Kidney tubule cell (primary cell): ENCODE data around the gene LIPA.
A peak's percentile ranks its signal among the peaks of the same experiment; 100 is the strongest.
"Not testable (repeated sequence)": the region's sequence is repeated elsewhere in the genome, so short reads cannot be mapped to it uniquely, and the experiment has no call there.

Source experiments
- DNase-seq: peaks from one replicate; pipeline ENCODE4 v3.0.0-alpha.2; 2018; ENCODE audit warnings: low spot score

LIPA gene

GRCh38 chr10:89207801-89208551, 43.6 kb downstream of the LIPA start:
- peak; percentile 25 for DNase-seq

DNA sequence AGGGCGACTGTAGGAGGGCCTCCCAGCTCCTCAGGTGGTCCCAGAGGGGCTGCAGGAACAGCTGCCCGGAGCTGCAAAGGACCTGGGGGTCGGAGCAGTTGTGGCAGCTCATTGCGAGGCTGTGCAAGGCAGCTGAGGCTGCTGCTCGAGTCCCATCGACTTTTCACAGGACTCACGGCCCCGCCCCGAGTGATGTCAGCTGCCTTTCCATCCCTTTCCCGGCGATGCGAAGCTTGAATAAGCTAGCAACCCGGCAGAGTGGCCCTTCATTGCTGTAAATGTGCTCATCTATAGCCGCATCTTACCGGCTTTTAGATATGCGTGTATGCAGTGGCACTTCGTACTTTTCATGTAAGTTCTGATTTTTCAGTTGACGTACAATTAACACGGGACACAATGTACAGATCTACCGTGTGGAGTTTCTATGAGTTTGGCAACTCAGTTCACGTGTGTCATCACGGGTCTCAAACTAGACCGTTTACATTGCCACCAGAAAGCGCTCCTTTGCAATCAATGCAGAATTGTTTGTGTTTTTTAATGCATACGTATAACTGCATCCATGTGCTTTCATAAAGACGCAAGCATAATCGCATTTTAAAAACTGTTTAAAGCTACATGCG, 44.3 kb downstream of the LIPA start, which contains the start of gene CH25H:
Gene CH25H, minus strand, starts transcription at position 137 of the 620 bp plus-strand sequence. Its CDS starts 25 bp downstream, at position 112.
- DNase-seq = peak; percentile 71

GRCh38 chr10:89206402-89207180, 45.0 kb downstream of the LIPA start:
- DNase-seq = peak; percentile 14

DNA sequence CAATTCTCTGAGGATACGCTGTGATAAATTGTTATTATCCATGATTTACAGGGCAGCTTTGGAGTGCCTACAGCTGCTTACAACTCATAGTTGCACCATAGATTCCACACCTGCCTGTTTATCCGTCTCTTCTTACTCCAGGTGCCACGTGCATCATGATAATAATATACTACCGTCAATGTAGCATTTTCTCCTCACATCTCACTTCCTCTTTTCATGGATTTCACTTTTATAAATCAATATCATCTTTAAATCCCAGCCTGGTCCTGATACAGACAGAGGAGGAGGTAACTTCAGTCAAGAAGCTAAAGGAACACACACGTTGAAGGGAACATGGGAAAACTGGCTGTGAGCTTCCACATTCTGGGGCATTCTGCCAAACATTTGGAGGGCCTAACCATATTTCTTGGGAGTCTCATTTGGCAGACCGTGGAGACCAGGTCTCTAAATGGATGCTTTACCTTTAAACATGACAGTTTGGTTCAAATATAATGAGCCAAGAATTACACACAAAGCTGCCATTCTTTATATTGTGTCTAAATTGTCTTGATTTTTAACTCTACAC, 46.9 kb downstream of the LIPA start:
- no peak for DNase-seq

DNA sequence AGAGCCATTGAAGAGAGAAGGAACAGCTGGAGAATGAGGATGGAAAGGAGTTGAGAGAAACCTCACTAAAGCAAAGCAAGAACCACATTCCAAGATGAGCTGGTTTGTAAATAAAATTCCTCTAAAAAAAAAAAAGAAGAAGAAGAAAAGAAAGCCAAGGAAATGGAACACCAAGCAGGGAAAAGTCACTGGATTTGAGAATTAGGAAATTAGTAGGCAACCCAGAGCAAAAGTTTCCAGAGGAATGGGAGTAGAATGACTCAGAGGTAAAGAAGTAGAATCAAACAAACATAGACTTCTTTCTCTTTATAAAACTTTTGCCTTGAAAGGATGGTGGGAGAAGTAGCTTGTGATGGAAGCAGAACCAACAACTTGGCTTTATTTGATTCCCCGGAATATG, 48.3 kb downstream of the LIPA start:
- no peak for DNase-seq

GRCh38 chr10:89202033-89202425, 49.5 kb downstream of the LIPA start:
- no peak for DNase-seq

GRCh38 chr10:89201345-89202032, 50.1 kb downstream of the LIPA start:
- no peak for DNase-seq

DNA sequence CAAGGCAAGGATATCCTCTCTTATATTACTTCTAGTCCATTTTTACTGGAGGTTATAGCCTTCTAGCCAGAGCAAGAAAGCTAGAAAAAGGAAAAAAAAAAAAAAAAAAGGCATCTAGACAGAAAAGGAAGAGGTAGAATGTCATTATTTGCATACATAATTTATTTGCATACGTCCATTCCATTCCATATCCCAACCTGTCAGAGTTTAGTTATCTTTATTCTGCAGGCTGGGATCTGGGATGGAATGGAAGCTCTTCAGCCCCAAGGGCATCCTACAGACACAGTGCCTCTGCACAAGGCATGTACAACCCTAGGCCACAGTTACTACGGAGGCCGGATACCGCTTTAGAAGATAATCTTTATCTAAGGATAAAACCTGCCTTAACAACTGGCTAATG, 54.1 kb downstream of the LIPA start:
- DNase-seq = no peak

GRCh38 chr10:89191301-89191700, 60.3 kb downstream of the LIPA start:
- DNase-seq = not testable (repeated sequence)

DNA sequence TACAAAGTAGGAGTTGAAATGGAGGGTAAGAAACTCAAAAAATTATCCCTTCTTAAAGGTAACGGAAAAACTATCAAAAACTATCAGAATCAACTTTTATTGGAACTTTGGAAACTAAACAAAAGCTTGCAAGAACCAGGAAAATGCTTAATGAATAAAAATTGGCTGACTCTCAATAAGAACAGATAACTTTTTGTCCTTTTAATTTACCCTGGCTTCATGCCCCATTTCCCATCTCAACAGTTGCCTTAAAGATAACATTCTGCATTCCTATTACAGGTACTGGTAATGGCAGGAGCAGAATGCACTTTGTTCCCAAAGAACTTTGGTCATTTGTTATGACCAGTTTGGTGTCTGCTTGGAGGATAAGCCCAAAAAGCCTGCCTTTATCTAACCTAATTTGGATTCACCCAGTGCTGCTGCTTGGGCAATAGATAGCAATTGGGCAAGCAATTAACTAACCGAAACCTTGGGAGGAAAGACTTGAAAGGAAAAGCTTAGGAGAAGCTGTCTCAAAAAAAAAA, 62.3 kb downstream of the LIPA start:
- DNase-seq = no peak

- no peak for DNase-seq
Observed at GRCh38 chr10:89185658-89186057, 65.9 kb downstream of the LIPA start.

GRCh38 chr10:89184638-89185037, 66.9 kb downstream of the LIPA start:
- DNase-seq = no peak

DNA sequence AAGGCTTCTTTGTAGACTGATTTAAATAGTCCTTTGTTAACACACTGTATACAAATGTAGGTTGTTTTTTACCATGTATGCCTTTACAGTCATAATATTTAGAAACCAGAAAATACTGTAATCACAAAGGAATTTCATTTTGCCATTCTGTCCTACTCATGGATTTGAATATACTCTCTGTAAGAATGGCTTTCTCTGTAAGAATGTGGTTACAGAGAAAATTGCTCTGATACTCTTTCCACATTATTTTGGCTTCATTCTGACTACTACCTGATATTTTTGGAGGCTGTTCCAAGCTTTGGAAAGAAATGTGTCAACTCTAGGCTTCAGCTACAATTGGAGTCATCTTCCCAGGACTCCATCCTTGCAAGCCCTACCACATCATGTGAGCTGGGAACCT, 68.0 kb downstream of the LIPA start:
- DNase-seq = no peak

GRCh38 chr10:89182894-89183293, 68.7 kb downstream of the LIPA start:
- no peak for DNase-seq

DNA sequence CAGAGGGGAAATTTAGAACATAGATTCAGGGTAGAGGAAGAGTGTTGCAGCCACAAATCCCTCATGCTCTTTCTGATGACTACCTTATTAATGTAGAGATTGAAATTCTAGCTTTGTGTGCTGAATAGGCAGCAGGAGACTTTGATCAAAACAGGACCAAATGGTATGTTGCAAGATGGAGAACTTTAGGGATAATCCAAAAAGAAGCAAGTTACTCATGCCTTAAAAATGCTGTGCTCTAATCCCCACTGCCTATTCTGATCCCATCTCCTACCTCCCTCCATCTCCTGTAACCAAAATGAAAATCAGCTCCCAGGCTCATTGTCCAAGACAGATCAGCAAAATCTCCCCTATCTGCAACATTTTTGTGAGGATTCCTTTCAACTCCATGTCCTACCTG, 75.8 kb downstream of the LIPA start:
- no peak for DNase-seq

- DNase-seq = no peak
Observed at GRCh38 chr10:89173075-89173474, 78.5 kb downstream of the LIPA start.

- no peak for DNase-seq
Observed at GRCh38 chr10:89171996-89172395, 79.6 kb downstream of the LIPA start.

GRCh38 chr10:89171263-89171872, 80.2 kb downstream of the LIPA start:
- no peak for DNase-seq

GRCh38 chr10:89168354-89168900, 83.1 kb downstream of the LIPA start:
- not testable (repeated sequence) for DNase-seq

DNA sequence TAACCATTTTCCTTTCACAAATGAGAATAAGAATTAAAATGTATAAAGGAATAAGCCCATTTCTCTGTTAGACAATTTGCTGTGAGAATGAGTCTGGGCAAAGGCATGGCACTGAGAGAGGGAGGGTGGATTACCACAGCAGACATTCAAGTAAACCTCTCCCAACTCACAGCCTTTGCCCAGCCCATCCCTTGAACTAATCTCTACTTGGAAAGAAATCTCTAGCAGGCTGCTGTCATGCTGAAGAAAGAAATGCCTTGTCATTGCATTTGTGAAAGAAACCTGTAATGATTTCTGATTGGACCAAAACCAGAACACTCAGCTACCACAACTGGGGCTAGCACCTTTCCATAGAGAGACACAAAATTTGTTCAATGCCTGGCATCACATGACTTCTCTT, 83.7 kb downstream of the LIPA start:
- DNase-seq = no peak

DNA sequence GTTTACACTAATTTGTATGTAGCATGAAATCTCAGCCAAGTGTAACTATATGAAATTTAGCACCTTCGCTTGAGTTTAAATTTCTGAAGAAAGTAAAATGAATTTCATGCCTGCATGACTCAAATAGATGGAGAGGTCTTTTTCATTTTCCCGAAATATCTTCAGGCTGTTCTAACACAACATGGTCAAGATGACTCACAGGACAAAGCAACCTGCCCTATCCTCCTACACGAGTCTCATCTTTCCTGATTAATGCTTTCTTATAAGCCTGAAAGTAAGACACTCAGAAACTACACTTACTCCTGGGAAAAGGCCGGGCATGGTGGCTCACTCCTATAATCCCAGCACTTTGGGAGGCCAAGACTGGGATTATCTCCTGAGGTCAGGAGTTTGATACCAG, 85.7 kb downstream of the LIPA start:
- no peak for DNase-seq
